Motor neuron (in vitro differentiated cells): ENCODE results near the gene F2RL1. TPM values are rescaled to one million over a fixed set of nuclear protein-coding genes. Genes with fewer than 3 reads are reported as not detected.

Source experiments
- ATAC-seq, 8 experiments: fragments of 200-7000 bp; cut with Tn5 transposase; replicated peaks in 6 of 8; 2 replicates each; pipeline ENCODE4 v1.8.0; 2021; ENCODE audit warnings: mild to moderate bottlenecking in 8 of 8, moderate library complexity in 8 of 8
- H3K27ac ChIP-seq, 2 donors: fragments of 250-450 bp; sonication (Bioruptor Pico); 2 replicates each; pipeline ENCODE4 v1.9.0; 2021; ENCODE audit warnings: antibody characterized with exemption in 2 of 2, mild to moderate bottlenecking in 2 of 2, moderate library complexity in 1 of 2
- H3K4me1 ChIP-seq, 2 donors: fragments of 250-450 bp; sonication (Bioruptor Pico); replicated peaks in 1 of 2; 2 replicates each; pipeline ENCODE4 v1.6.1; 2021; ENCODE audit warnings: antibody characterized with exemption in 2 of 2, mild to moderate bottlenecking in 2 of 2, moderate library complexity in 1 of 2
- H3K4me3 ChIP-seq, 5 donors: fragments of 250-450 bp; sonication (Bioruptor Pico); 2 replicates each; pipeline ENCODE4 v1.9.0; 2021; ENCODE audit warnings: antibody characterized with exemption in 5 of 5, mild to moderate bottlenecking in 5 of 5, moderate library complexity in 4 of 5
- WGBS, 10 experiments: fragments of 450-650 bp; shearing (Covaris generic); methylation state at CpG; one replicate each; pipeline ENCODE4 v1.0.0; 2022; 5-methylcytosine and 5-hydroxymethylcytosine counted together
- in situ Hi-C, 9 experiments: fragments of 400-800 bp; cut with MboI; loops; one replicate each; pipeline ENCODE4 v1.15.0; 2021; ENCODE audit warnings: low sequenced_read_pairs in 9 of 9, low pct_unique_long_range_greater_than_20kb in 2 of 9; ENCODE audit not compliant: unreplicated experiment in 9 of 9
- total RNA-seq, 8 experiments: library from RNA; unstranded; fragments of 300-600 nt; gene quantifications; 2 replicates each; pipeline versions ENCODE4 v1.2.3 to v1.2.4, GENCODE V29; 2022

The F2RL1 gene
- total RNA-seq, 8 experiments from 2014 or later: 0.18 to 17.4 (median 3.0) TPM; not detected in 1

DNA sequence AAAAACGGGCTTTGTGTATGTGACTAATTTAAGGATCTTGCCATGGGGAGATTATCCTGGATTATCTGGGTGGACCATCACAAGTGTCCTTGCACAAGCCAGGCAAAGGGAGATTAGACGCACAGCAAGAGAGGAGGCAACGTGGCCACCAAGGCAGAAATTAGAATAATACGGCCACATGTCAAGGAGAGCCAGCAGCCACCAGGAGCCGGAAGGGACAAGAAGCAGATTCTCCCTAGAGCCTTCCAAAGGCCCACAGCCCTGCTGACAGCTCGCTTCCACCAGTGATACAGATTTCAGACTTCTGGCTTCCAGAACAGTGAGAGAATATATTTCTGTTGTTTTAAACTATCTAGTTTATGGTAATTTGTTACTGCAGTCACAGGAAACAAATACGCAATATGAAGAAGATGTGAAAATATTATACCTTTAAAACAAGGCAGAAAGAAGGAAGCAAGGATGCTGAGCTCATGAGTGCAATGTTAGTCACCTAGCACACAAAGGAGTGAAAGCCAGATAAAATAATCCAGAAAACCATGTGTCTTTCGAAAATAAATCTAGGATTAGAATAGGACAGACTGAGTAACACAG lies 28.7 kb upstream of the F2RL1 start:
- in situ Hi-C loops: loop anchor here in 1 of 9 experiments (25.0 kb wide), 1 partner anchor 178 kb away; the partner anchor contains the start of gene F2RL2
- H3K4me3 ChIP-seq: no peak overlapping the region
- H3K27ac ChIP-seq: peak overlapping the region; percentile 66 to 68
- H3K4me1 ChIP-seq: peaks cover 31 to 39% of the 10 kb centered on the region in 2 donors
- ATAC-seq: peak in 3 of 8 experiments; percentile 10 to 16 (median 11)
- 12 to 100% (median 90%) methylated on average over 1 to 8 of the region's 8 CpGs for WGBS, 10 experiments

GRCh38 chr5:76790632-76791290 lies 28.1 kb upstream of the F2RL1 start:
- in situ Hi-C loops: loop anchor here in 1 of 9 experiments (25.0 kb wide), 1 partner anchor 178 kb away; the partner anchor contains the start of gene F2RL2
- peak; percentile 51 to 92 (median 88) for ATAC-seq
- H3K27ac ChIP-seq: peak overlapping the region; percentile 66 to 68
- H3K4me3 ChIP-seq: no peak overlapping the region
- H3K4me1 ChIP-seq: peaks cover 29 to 33% of the 10 kb centered on the region in 2 donors
- 0 to 8% (median 0%) methylated on average over 1 to 3 of the region's 3 CpGs; no CpG with 5 or more reads in 2 of the 10 experiments for WGBS, 10 experiments

GRCh38 chr5:76791461-76791860 lies 27.4 kb upstream of the F2RL1 start:
- 11 to 100% (median 86%) methylated on average over 1 of the region's 1 CpG; no CpG with 5 or more reads in 5 of the 10 experiments for WGBS, 10 experiments
- no peak overlapping the region for H3K4me3 ChIP-seq
- H3K4me1 ChIP-seq: peaks cover 29 to 31% of the 10 kb centered on the region in 2 donors
- in situ Hi-C loops: loop anchor here in 1 of 9 experiments (25.0 kb wide), 1 partner anchor 179 kb away; the partner anchor contains the start of gene F2RL2
- ATAC-seq: peak in 1 of 8 experiments; percentile 0
- peak overlapping the region; percentile 66 to 68 for H3K27ac ChIP-seq

DNA sequence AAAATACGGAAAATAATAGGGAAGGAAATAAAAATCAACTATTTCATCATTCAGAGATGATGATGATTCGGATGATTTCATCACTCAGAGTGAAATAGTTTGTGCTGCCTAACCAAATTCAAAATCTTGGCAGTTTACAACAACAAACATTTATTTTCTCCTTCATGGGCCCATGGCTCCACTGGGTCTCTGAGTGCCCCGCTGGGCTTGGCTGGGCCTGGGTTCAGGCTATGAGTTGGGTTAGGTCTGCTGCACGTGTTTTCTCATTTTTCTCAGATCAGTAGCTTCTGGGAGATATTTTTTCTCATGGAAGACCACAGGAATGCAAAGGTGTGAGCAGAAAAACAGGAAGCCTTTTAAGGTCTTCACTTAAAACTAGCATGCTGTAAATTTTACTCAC lies 24.0 kb upstream of the F2RL1 start:
- no peak for ATAC-seq
- WGBS, 10 experiments: 0 to 100% (median 77%) methylated on average over 1 to 4 of the region's 4 CpGs; no CpG with 5 or more reads in 1 of the 10 experiments

DNA sequence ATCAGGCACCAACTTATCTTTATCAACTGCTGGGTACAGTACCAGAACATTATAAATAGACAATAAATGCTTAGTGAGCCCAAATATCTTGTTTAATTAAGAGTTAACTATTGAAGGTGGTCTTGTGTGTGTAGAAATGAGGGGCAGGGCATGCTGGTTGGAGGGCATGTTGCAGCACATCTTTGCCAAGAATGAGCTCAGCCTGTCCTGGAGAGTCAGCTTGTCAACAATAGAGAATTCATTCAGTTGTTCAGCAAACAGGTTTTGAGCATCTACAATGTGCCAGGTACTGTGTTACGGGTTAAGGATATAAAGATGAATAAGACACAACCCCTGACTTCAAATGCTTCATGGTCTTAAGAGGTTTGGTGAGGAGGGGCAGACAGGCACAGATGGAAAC lies 19.2 kb upstream of the F2RL1 start:
- in situ Hi-C loops: loop anchor here in 1 of 9 experiments (25.0 kb wide), 1 partner anchor 187 kb away; the partner anchor contains the start of gene F2RL2

More for the DNA sequence above, 24.0 kb upstream of the F2RL1 start:
- Histone ChIP-seq H3K27ac (no peak overlapping the region), H3K4me3 (no peak overlapping the region), H3K4me1 (peaks cover 22 to 28% of the 10 kb centered on the region in 2 donors)
- in situ Hi-C loops: loop anchor here in 1 of 9 experiments (25.0 kb wide), 1 partner anchor 183 kb away; the partner anchor contains the start of gene F2RL2

DNA sequence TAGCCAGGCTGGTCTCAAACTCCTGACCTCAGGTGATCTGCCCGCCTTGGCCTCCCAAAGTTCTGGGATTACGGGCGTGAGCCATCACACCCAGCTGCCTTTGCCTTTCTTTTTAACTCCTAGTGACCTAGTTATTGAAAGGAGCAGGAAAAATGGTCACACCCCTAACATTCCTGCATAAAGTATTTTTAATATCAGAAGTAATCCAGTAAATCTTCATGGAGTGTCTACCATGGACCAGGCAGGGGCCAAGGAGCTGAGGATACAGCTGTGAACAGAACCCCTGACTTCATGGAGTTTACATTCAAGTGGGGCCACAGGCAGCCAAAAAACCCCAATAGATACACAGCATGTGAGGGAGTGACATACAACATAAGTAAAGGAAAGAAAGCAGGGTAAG lies 18.3 kb upstream of the F2RL1 start:
- Histone ChIP-seq H3K4me1 (peaks cover 3 to 10% of the 10 kb centered on the region in 2 donors), H3K4me3 (no peak overlapping the region), H3K27ac (no peak overlapping the region)
- WGBS, 10 experiments: 78 to 100% (median 98%) methylated on average over 1 to 3 of the region's 3 CpGs; no CpG with 5 or more reads in 6 of the 10 experiments
- in situ Hi-C loops: no loop called here
- peak in 2 of 8 experiments; percentile 28 to 58 for ATAC-seq

More for the DNA sequence above, 19.2 kb upstream of the F2RL1 start:
- Histone ChIP-seq H3K4me1 (peaks cover 0 to 8% of the 10 kb centered on the region in 2 donors), H3K27ac (no peak overlapping the region), H3K4me3 (no peak overlapping the region)
- WGBS, 10 experiments: 50 to 100% (median 83%) methylated on average over 1 of the region's 1 CpG; no CpG with 5 or more reads in 4 of the 10 experiments
- ATAC-seq: no peak

GRCh38 chr5:76801159-76801802 lies 17.5 kb upstream of the F2RL1 start:
- H3K27ac ChIP-seq: no peak overlapping the region
- ATAC-seq: no peak
- WGBS, 10 experiments: 10 to 100% (median 50%) methylated on average over 1 to 4 of the region's 4 CpGs; no CpG with 5 or more reads in 1 of the 10 experiments
- H3K4me3 ChIP-seq: no peak overlapping the region
- H3K4me1 ChIP-seq: peaks cover 10 to 17% of the 10 kb centered on the region in 2 donors
- in situ Hi-C loops: no loop called here

DNA sequence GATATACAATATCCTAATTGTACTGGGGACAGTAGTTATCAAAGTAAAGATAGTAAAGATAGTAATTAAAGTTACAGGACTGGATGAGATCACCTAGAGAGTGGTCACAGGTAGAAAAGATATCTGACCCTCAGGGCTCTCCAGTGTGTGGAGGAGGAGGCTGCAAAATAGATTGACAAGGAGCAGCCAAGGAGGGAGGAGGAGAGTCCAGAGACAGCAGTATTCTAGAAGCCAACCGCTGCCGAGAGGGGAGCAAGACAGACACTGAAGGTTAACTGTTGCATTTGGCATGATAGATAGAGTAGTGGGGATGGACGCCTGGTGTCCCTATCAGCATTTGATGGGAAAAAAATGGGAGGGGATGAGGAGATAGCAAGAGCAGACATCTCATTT lies 17.0 kb upstream of the F2RL1 start:
- 71 to 100% (median 90%) methylated on average over 1 to 3 of the region's 3 CpGs; no CpG with 5 or more reads in 3 of the 10 experiments for WGBS, 10 experiments
- H3K27ac ChIP-seq: no peak overlapping the region
- H3K4me1 ChIP-seq: peaks cover 13 to 21% of the 10 kb centered on the region in 2 donors
- in situ Hi-C loops: no loop called here
- no peak for ATAC-seq
- no peak overlapping the region for H3K4me3 ChIP-seq

DNA sequence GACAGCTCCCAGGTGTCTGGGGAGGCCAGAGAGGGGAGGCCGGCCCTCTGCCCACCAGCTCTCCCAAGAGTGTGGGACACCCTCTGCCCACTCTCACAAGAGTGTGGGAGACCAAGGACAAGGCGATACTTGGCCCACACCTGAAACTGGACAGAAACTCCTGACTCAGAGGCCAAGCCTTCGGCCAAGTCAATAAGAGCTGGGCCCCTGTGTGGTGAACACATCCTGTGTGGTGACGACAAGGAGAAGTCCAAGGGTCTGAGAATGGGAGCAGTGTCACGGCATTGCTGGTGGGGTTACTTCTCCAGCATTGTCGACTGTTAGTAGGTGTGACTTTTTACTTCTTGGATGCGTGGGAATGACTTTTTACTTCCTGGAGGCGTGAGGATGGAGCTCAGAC lies 14.6 kb upstream of the F2RL1 start:
- Histone ChIP-seq H3K4me1 (peaks cover 29 to 40% of the 10 kb centered on the region in 2 donors), H3K27ac (no peak overlapping the region)
- in situ Hi-C loops: no loop called here

DNA sequence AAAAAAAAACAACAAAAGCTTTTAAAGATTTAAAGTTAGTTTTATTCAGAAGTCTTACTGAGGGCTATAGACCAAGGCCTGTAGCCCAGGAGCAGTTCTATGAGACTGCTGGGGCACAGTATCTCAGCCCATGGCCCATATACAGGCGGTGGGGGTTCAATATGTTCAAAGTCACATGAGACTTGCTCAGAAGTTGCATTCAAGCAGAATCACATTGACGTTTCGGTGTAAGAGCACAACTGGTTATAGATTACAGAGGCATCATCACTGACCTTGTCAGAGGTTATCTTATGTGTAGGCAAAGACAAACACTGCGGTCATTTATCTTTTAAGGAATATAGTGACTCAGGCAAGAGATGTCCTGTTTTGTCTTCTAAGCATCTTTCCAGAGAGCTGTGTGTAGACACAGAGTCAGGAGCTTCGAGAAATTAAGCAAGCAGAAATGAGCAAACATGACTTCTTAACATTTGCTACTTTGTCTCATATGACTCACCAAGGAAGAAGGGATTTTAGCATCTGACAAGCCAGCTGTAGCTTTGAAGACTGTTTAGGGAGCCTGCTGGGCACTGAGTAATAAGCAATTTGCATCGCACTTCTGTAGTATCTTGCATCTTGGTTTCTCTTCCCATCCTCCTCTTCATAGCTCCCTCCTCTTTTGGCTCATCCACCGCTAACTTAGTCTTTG lies 12.9 kb upstream of the F2RL1 start:
- H3K27ac ChIP-seq: peak overlapping the region; percentile 38 to 55
- ATAC-seq: peak; percentile 53 to 95 (median 66)
- H3K4me1 ChIP-seq: peaks cover 29 to 33% of the 10 kb centered on the region in 2 donors
- in situ Hi-C loops: no loop called here
- WGBS, 10 experiments: 0 to 60% (median 38%) methylated on average over 1 to 7 of the region's 7 CpGs; no CpG with 5 or more reads in 1 of the 10 experiments
- H3K4me3 ChIP-seq: no peak overlapping the region

More for the DNA sequence above, 14.6 kb upstream of the F2RL1 start:
- no peak overlapping the region for H3K4me3 ChIP-seq
- 77 to 100% (median 95%) methylated on average over 1 to 5 of the region's 8 CpGs; no CpG with 5 or more reads in 2 of the 10 experiments for WGBS, 10 experiments
- ATAC-seq: no peak

DNA sequence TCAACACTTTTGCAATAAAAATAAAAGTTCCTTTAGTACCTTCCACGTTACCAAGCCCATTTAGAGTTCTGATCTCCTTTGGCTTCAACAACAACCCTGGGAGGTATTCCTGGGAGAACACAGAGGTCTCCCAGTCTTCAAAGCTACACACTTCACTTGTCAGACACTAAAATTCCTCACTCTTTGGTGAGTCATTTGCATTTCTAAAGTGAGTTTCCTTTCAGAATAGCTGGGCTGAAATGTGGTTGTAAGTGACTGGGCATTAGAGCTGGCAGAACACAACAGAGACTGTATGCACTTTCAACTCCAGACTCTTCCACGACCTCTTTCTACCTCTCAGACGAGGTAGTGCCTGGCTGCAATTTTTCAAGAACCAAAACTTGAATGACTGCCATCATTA lies 11.5 kb upstream of the F2RL1 start:
- ATAC-seq: peak in 7 of 8 experiments; percentile 5 to 38 (median 31)
- in situ Hi-C loops: no loop called here
- peak overlapping the region; percentile 53 to 89 for H3K27ac ChIP-seq

GRCh38 chr5:76808141-76808691 lies 10.6 kb upstream of the F2RL1 start:
- in situ Hi-C loops: no loop called here
- Histone ChIP-seq H3K4me3 (no peak overlapping the region), H3K4me1 (peaks cover 29 to 33% of the 10 kb centered on the region in 2 donors), H3K27ac (peak overlapping the region; percentile 78 to 89)
- peak; percentile 28 to 91 (median 84) for ATAC-seq
- 0 to 100% (median 40%) methylated on average over 1 to 3 of the region's 5 CpGs; no CpG with 5 or more reads in 1 of the 10 experiments for WGBS, 10 experiments

More for the DNA sequence above, 11.5 kb upstream of the F2RL1 start:
- Histone ChIP-seq H3K4me1 (peaks cover 29 to 33% of the 10 kb centered on the region in 2 donors), H3K4me3 (no peak overlapping the region)
- WGBS, 10 experiments: 6 to 78% (median 18%) methylated on average over 1 to 3 of the region's 3 CpGs; no CpG with 5 or more reads in 2 of the 10 experiments
